Measurements from ENCODE around the gene SDHD. TPM values are rescaled to one million over a fixed set of nuclear protein-coding genes. Genes with fewer than 3 reads are reported as not detected.

The SDHD gene
- total RNA-seq, 4 donors from 2014 or later: 102 to 120 (median 113) TPM

- Histone ChIP-seq H3K4me1 (no peaks in the 10 kb centered on the region), H3K9me3 (no peaks in the 10 kb centered on the region), H3K36me3 (peaks cover 0 to 9% of the 10 kb centered on the region in 2 donors), H3K27me3 (no peaks in the 10 kb centered on the region), H3K27ac (no peak overlapping the region), H3K4me3 (no peak overlapping the region)
- TF ChIP-seq EP300 (IDR thresholded peaks at IDR 0.05) (no peak), POLR2A (IDR thresholded peaks at IDR 0.05) (no peak), POLR2AphosphoS5 (IDR thresholded peaks at IDR 0.05) (no peak)
- TF ChIP-seq, protein P1, sequence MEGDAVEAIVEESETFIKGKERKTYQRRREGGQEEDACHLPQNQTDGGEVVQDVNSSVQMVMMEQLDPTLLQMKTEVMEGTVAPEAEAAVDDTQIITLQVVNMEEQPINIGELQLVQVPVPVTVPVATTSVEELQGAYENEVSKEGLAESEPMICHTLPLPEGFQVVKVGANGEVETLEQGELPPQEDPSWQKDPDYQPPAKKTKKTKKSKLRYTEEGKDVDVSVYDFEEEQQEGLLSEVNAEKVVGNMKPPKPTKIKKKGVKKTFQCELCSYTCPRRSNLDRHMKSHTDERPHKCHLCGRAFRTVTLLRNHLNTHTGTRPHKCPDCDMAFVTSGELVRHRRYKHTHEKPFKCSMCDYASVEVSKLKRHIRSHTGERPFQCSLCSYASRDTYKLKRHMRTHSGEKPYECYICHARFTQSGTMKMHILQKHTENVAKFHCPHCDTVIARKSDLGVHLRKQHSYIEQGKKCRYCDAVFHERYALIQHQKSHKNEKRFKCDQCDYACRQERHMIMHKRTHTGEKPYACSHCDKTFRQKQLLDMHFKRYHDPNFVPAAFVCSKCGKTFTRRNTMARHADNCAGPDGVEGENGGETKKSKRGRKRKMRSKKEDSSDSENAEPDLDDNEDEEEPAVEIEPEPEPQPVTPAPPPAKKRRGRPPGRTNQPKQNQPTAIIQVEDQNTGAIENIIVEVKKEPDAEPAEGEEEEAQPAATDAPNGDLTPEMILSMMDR (IDR thresholded peaks at IDR 0.05): no peak
- no peak for ATAC-seq
- 90 to 100% methylated on average over 1 to 2 of the region's 2 CpGs for WGBS, 2 donors (ENCODE audit: low coverage in 1 of 2)
Measured at GRCh38 chr11:112114460-112114859, 27.8 kb downstream of the SDHD start.

- H3K4me3 ChIP-seq: no peak overlapping the region
- H3K27me3 ChIP-seq: no peaks in the 10 kb centered on the region
- 65 to 86% methylated on average over 5 of the region's 5 CpGs for WGBS, 2 donors (ENCODE audit: low coverage in 1 of 2)
- no peak overlapping the region for H3K27ac ChIP-seq
- peaks cover 0 to 14% of the 10 kb centered on the region in 2 donors for H3K36me3 ChIP-seq
- no peak for TF ChIP-seq EP300 (IDR thresholded peaks at IDR 0.05)
- TF ChIP-seq, protein P1 (IDR thresholded peaks at IDR 0.05): no peak
- no peak for TF ChIP-seq POLR2AphosphoS5 (IDR thresholded peaks at IDR 0.05)
- no peak for TF ChIP-seq POLR2A (IDR thresholded peaks at IDR 0.05)
- no peak for ATAC-seq
- no peaks in the 10 kb centered on the region for H3K9me3 ChIP-seq
- H3K4me1 ChIP-seq: no peaks in the 10 kb centered on the region
Measured at GRCh38 chr11:112115386-112115785, 28.7 kb downstream of the SDHD start.

DNA sequence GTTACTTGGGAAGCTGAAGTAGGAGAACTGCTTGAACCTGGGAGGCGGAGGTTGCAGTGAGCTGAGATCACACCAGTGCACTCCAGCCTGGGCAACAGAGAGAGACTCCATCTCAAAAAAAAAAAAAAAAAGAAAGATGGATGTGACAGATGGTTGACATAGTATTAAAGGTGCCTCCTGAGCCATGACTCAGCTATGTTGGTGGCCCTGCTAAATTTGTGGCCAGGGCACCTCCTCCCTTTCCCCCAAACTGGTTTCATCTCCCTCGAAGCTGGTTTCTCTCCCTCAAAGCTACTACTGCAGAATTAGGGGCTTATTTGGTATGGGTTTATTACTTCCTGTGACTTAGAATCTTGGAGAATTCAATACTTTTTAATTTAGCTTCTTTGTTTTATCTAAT, 31.5 kb downstream of the SDHD start:
- 57 to 88% methylated on average over 1 of the region's 2 CpGs for WGBS, 2 donors (ENCODE audit: low coverage in 1 of 2)
- H3K9me3 ChIP-seq: no peaks in the 10 kb centered on the region
- no peaks in the 10 kb centered on the region for H3K4me1 ChIP-seq
- TF ChIP-seq EP300 (IDR thresholded peaks at IDR 0.05) (no peak), POLR2AphosphoS5 (IDR thresholded peaks at IDR 0.05) (no peak), POLR2A (IDR thresholded peaks at IDR 0.05) (no peak)
- TF ChIP-seq, protein P1 (IDR thresholded peaks at IDR 0.05): no peak
- no peak for ATAC-seq
- no peak overlapping the region for H3K4me3 ChIP-seq
- H3K36me3 ChIP-seq: peaks cover 0 to 14% of the 10 kb centered on the region in 2 donors
- H3K27ac ChIP-seq: no peak overlapping the region
- no peaks in the 10 kb centered on the region for H3K27me3 ChIP-seq

GRCh38 chr11:112121981-112122615, 35.4 kb downstream of the SDHD start:
- TF ChIP-seq, protein P1 (IDR thresholded peaks at IDR 0.05): no peak
- TF ChIP-seq EP300 (IDR thresholded peaks at IDR 0.05) (no peak), POLR2A (IDR thresholded peaks at IDR 0.05) (no peak), POLR2AphosphoS5 (IDR thresholded peaks at IDR 0.05) (no peak)
- Histone ChIP-seq H3K4me1 (no peaks in the 10 kb centered on the region), H3K4me3 (no peak overlapping the region), H3K9me3 (no peaks in the 10 kb centered on the region), H3K27ac (no peak overlapping the region), H3K36me3 (peaks cover 0 to 14% of the 10 kb centered on the region in 2 donors), H3K27me3 (no peaks in the 10 kb centered on the region)
- ATAC-seq: no peak
- WGBS, 2 donors (ENCODE audit: low coverage in 1 of 2): 89 to 100% methylated on average over 1 to 5 of the region's 5 CpGs

- Histone ChIP-seq H3K9me3 (no peaks in the 10 kb centered on the region), H3K27me3 (no peaks in the 10 kb centered on the region), H3K36me3 (peaks cover 0 to 14% of the 10 kb centered on the region in 2 donors), H3K4me3 (no peak overlapping the region), H3K4me1 (peaks cover 0 to under 1% (median 0%) of the 10 kb centered on the region in 3 donors), H3K27ac (no peak overlapping the region)
- TF ChIP-seq, protein P1 (IDR thresholded peaks at IDR 0.05): no peak
- TF ChIP-seq POLR2AphosphoS5 (IDR thresholded peaks at IDR 0.05) (no peak), POLR2A (IDR thresholded peaks at IDR 0.05) (no peak), EP300 (IDR thresholded peaks at IDR 0.05) (no peak)
- 50% methylated on average over 4 of the region's 4 CpGs for WGBS, 2 donors (ENCODE audit: low coverage in 1 of 2)
- ATAC-seq: no peak
Measured at GRCh38 chr11:112123129-112123528, 36.5 kb downstream of the SDHD start.

All from gastroesophageal sphincter (tissue), 4 donors.